GM19035 (cell line): ENCODE results near the gene C4orf50.

ENCODE experiments used
- ATAC-seq: cut with Tn5 transposase; IDR thresholded peaks from one replicate; pipeline ENCODE4 v1.9.1; 2021; ENCODE audit not compliant: unreplicated experiment

C4orf50 gene

GRCh38 chr4:6044276-6044675 is 26.0 kb upstream of the C4orf50 start:
- no peak for ATAC-seq

GRCh38 chr4:6043843-6044242 is 25.6 kb upstream of the C4orf50 start:
- no peak for ATAC-seq

- ATAC-seq, result no peak
Observed at GRCh38 chr4:6043188-6043587, 25.0 kb upstream of the C4orf50 start.

GRCh38 chr4:6042293-6043063 is 24.2 kb upstream of the C4orf50 start:
- ATAC-seq, result no peak

GRCh38 chr4:6041800-6042199 is 23.6 kb upstream of the C4orf50 start:
- no peak for ATAC-seq

GRCh38 chr4:6038711-6039110 is 20.5 kb upstream of the C4orf50 start:
- ATAC-seq, result no peak

GRCh38 chr4:6035786-6036185 is 17.6 kb upstream of the C4orf50 start:
- ATAC-seq, result no peak

GRCh38 chr4:6033381-6033780 is 15.2 kb upstream of the C4orf50 start:
- no peak for ATAC-seq

- no peak for ATAC-seq
Observed at GRCh38 chr4:6032249-6033244, 14.3 kb upstream of the C4orf50 start.

GRCh38 chr4:6031846-6032245 is 13.6 kb upstream of the C4orf50 start:
- no peak for ATAC-seq

GRCh38 chr4:6030679-6031078 is 12.4 kb upstream of the C4orf50 start:
- no peak for ATAC-seq

- ATAC-seq, result no peak
Observed at GRCh38 chr4:6029254-6029653, 11.0 kb upstream of the C4orf50 start.

GRCh38 chr4:6028168-6028567 is 9.9 kb upstream of the C4orf50 start:
- no peak for ATAC-seq

- no peak for ATAC-seq
Observed at GRCh38 chr4:6027392-6027791, 9.2 kb upstream of the C4orf50 start.

GRCh38 chr4:6024313-6024960 is 6.2 kb upstream of the C4orf50 start:
- no peak for ATAC-seq

GRCh38 chr4:6023731-6024130 is 5.5 kb upstream of the C4orf50 start:
- ATAC-seq, result no peak

GRCh38 chr4:6022607-6023288 is 4.5 kb upstream of the C4orf50 start:
- no peak for ATAC-seq

GRCh38 chr4:6021831-6022606 is 3.8 kb upstream of the C4orf50 start:
- no peak for ATAC-seq

- ATAC-seq, result no peak
Observed at GRCh38 chr4:6020613-6021012, 2.4 kb upstream of the C4orf50 start.
